Vagina (tissue), 2 donors: ENCODE results near the gene PDPR.

Source experiments
- POLR2AphosphoS5 ChIP-seq, 2 donors: sonication (generic); formaldehyde crosslinking; IDR thresholded peaks; one replicate each; pipeline ENCODE4 v1.9.0; 2017; ENCODE audit warnings: antibody characterized with exemption in 2 of 2, mild to moderate bottlenecking in 2 of 2, low read depth in 1 of 2; ENCODE audit not compliant: insufficient read depth in 1 of 2
- TF ChIP-seq, protein P1 (sequence below), 3 experiments: fragments of 450-650 bp in 2 of 3; fragments of 200-600 bp in 1 of 3; sonication (generic) in 1 of 3; IDR thresholded peaks; one replicate each; pipeline ENCODE4 v1.5.1; 2017 to 2019; ENCODE audit warnings: antibody characterized with exemption in 3 of 3, mild to moderate bottlenecking in 2 of 3, moderate library complexity in 2 of 3

- no peak for TF ChIP-seq POLR2AphosphoS5 (IDR thresholded peaks at IDR 0.05; ENCODE audit: insufficient read depth in 1 of 2, low read depth in 1 of 2)
- TF ChIP-seq, protein P1, sequence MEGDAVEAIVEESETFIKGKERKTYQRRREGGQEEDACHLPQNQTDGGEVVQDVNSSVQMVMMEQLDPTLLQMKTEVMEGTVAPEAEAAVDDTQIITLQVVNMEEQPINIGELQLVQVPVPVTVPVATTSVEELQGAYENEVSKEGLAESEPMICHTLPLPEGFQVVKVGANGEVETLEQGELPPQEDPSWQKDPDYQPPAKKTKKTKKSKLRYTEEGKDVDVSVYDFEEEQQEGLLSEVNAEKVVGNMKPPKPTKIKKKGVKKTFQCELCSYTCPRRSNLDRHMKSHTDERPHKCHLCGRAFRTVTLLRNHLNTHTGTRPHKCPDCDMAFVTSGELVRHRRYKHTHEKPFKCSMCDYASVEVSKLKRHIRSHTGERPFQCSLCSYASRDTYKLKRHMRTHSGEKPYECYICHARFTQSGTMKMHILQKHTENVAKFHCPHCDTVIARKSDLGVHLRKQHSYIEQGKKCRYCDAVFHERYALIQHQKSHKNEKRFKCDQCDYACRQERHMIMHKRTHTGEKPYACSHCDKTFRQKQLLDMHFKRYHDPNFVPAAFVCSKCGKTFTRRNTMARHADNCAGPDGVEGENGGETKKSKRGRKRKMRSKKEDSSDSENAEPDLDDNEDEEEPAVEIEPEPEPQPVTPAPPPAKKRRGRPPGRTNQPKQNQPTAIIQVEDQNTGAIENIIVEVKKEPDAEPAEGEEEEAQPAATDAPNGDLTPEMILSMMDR (IDR thresholded peaks at IDR 0.05) = no peak
Measured at GRCh38 chr16:70157105-70157476, 43.0 kb downstream of the PDPR start.
